A172 (cell line): ENCODE data around the gene CCDC13. TPM values are rescaled to one million over a fixed set of nuclear protein-coding genes. Genes with fewer than 3 reads are reported as not detected.

Experiments
- DNase-seq: peaks from one replicate; pipeline ENCODE4 v3.0.0-alpha.2; 2015; ENCODE audit warnings: low spot score
- total RNA-seq: library from RNA; depleted of rRNA; stranded (reverse); fragments of >200 nt; shearing (Covaris generic); gene quantifications from 2 replicates; pipeline ENCODE4 v1.2.3, GENCODE V29; 2014

CCDC13 gene
- total RNA-seq, 1 experiment from 2014 or later, result not detected

- DNase-seq, result no peak
Observed at GRCh38 chr3:42796332-42796885, 23.4 kb upstream of the CCDC13 start.

DNA sequence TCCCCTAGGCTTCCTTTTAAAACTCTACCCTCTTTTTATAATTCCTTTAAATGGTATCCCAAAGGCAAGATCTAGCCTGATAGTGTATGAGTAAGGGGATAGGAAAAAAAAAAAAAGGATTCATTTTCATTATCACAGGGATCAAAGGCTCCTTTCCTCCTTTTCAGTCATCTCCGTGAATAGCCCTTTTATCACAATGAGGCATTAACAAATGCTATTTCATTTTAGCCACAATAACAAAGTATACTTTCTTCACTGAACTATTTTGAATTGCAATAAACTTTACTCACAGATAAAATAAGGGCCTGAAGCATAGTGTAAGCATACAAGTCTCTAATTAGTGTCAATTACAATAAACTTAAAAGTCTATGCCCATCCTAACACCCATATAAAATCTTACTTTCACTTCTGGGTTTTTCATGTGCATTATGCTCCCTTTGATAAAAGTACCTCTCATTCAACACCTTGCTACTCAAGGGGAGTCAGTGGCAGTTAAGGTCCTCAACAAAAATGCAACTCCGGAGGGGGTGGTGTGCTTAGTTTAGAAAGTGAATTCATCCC is 22.6 kb upstream of the CCDC13 start:
- DNase-seq, result no peak

DNA sequence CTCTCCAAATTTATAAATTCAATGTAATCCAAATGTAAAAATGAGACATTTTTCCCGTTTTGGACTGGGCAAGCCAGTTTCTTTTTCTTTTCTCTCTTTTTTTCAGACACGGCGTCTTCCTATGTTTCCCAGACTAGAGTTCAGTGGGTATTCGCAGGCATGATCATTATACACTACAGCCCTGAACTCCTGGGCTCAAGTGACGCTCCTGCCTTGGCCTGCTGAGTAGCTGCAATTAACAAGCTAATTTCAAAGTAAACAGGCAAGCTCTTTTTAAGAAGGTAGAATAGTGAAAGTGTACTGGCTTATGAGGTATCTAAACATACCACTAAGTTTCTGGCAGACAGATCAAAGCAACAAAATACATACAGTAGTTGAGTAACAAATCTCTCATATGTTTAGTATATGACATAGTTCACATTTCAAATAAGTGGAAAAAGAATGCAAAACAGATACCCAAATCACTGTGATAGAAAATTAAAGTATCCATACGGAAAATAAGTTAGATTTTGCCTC is 17.7 kb upstream of the CCDC13 start:
- no peak for DNase-seq

DNA sequence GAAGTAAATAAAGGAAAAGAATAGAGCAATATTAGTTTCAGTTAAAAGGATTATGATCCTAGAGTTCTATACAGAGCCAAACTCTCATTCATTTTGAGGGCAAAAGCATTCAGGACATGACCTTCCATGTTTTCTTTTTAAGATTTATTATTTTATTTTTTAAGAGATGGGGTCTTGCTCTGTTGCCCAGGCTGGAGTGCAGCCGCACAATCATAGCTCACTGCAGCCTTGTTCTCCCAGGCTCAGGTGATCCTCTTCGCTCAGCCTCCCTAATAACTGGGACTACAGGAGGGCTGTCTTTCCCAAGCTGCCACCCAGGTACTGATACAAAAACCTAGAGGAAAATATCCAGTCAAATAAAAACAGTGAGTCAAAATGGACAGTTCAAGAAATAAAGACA is 13.6 kb upstream of the CCDC13 start:
- DNase-seq, result no peak

- DNase-seq, result no peak
Observed at GRCh38 chr3:42786212-42786611, 13.2 kb upstream of the CCDC13 start.

DNA sequence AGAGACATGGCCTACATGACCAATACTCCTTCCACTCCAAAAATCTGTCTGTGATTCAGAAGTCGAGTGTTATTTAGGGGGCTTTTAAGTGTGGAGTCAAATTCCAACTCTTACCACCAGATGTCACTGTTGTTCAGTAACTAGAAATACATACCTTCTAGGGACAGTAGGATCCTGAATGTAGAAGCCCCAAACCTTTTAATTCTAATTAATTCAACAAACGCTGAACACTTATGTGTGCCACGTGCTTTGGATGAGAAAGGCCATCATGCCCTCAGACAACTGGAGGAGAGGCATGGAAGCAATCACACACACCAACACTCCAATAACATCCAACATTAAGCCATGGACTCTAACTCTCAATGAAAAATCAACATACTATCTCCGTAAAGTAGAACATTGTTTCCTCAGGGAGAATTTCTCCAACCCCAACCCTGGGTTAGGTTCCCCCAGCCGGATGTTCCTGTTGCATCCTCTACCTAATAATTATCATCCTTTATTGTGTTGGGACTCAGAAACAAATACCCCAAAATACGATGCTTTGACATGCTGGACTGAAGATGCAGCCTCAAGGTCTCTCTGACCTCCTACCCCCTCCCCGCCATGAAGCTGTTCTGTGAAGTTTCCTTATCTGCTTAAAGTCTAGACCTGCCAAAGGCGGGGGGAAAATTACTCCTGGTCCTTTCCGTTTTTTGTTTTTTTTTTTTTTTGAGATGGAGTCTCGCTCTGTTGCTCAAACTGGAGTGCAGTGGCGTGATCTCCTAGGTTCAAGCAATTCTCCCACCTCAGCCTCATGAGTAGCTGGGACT is 8.0 kb upstream of the CCDC13 start:
- peak; percentile 62 for DNase-seq

DNA sequence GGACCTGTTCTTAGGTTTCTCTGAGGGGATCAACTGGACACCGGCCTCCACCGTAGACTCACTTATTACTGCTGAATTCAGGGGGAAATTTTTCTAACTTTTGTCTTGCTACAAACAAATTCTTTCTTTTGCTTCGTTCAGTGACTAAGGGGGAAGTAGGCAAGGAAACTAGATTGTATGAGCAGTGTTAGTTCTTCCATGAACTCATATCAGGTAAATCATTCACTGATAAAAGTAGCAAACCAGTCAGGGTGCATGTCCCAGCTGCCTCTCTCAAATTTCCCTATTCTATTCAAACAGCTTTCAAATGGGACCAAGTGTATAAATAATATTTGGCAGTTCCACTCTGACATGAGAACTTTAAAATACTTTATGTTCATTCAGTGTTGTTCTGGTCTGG is 7.3 kb upstream of the CCDC13 start:
- no peak for DNase-seq

- no peak for DNase-seq
Observed at GRCh38 chr3:42778644-42779043, 5.6 kb upstream of the CCDC13 start.

GRCh38 chr3:42773409-42773751 is 327 bp upstream of the CCDC13 start:
- DNase-seq, result no peak

DNA sequence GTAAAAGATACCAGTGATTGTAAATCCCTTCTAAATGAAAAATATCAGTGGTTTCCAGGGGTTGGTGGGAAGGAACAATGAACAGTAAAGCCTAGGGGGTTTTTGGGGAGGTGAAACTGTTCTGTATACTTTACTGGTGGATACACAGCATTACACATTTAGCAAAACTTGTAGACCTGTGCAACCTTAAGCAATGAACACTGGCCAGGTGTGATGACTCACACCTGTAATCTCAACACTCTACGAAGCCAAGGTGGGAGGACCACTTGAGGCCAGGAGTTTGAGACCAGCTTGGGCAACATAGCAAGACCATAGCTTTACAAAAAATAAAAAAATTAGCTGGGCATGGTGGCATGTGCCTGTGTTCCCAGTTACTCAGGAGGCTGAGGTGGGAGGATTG is 1.8 kb downstream of the CCDC13 start:
- no peak for DNase-seq

- no peak for DNase-seq
Observed at GRCh38 chr3:42769477-42770131, 3.4 kb downstream of the CCDC13 start.

DNA sequence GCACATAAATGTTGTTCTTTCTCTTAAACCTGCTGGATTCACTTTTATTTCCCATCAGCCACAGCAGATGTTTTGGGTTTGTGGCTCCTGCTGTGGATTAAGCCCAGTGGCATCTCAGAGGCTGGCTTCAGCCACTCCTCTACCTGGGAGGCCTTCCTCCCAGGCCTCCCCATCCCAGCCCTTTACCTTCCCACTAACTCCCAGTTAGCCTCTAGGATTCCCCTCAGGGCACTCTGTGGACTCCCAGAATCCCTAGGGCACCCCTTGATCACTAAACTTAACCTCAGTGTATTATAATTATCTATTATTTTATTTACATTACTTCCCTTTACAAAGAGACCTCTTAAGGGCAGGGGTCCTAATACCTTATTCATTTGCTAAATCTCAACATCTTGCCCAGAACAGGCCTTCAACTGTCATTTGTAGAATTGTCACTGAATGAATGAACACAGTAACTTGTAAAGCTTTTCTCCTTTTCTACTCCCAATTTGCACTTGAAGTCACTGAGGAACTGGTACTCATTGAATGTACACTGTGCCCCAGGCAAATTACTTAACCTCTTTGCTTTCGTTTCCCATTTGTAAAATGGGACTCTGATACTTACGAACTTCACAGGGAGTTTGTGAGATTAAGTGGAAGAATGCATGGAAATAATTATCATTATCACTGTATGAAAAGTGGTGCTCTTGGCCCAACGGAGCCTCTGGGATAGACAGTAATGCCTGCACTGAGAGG is 8.3 kb downstream of the CCDC13 start:
- no peak for DNase-seq

DNA sequence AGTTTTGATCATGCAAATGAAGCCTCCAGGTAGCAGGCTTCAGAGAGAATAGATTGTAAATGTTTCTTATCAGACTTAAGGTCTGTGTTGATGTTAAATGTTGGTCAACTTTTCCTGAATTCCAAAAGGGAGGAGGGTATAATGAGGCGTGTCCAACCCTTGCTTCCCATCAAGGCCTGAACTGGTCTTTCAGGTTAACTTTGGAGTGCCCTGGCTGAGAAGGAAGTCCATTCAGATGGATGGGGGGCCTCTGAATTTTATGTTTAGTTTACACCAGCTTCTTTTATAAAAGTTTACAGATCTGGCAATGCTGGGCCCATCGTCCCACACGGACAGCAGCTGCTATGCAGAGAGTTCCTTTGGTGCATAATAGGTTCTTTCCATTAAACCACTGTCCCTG is 8.9 kb downstream of the CCDC13 start:
- DNase-seq, result no peak

DNA sequence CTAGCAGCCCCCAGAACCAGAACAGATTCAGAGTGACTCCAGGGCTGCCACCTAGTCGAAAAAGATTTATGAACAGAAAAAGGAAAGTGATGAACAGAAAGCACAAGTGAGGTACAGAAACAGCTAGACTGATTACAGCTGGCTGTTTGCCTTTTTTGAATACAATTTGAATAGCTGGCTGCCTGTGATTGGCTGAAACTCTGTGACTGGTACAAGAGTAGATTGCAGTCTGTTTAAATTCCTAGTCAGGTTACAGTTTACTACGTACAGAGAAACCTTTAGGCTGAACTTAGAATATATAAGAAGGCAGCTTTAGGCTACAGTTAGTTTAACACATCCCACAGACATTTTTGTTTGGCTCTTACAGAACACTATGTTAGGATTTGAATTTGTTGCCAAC is 10.0 kb downstream of the CCDC13 start:
- no peak for DNase-seq

- DNase-seq, result no peak
Observed at GRCh38 chr3:42762046-42762724, 10.9 kb downstream of the CCDC13 start.

DNA sequence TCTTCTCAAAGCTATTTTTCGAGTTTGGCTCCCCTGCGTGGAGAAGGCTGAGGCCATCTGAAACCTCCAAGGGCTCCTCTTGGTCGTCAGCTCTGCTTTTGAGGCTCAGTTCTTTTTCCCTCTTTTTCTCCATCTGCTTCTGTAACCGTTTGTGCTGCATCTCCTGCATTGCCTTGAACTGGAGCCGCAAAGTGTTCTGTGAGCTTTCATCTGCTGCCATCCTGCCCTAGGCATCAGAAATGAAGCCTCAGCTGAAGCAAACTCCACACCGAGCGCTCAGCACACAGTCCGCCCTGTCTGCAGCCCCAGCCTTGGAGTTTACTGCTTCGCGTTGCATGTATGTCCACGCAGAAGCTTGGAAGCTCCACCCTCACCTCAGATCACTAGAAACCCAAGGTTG is 14.9 kb downstream of the CCDC13 start:
- DNase-seq, result no peak

DNA sequence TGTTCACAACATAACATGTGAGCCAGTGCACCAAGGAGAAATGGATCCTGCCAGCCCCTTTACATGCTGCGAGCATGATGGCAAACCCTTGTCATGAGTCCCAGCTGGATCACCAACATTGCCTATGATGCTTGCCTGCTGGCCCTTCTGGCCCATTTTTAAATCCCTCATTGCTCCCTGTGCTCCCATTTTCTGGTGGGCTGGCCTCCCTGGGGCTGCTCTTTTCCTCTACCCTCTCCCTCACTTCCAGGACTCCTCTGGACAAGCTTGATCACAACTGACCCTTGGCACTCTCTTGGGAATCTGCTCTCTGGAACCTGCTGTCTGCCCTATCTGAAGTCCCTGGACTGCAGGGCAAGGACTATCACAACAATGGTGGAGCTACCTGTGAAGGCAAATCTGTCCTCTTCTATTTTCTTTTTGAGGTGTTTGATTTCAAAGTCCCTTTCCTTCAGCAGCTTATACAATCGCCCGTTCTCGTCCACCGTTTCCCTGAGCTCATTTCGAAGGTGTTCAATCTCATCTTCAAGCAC is 16.3 kb downstream of the CCDC13 start:
- no peak for DNase-seq

DNA sequence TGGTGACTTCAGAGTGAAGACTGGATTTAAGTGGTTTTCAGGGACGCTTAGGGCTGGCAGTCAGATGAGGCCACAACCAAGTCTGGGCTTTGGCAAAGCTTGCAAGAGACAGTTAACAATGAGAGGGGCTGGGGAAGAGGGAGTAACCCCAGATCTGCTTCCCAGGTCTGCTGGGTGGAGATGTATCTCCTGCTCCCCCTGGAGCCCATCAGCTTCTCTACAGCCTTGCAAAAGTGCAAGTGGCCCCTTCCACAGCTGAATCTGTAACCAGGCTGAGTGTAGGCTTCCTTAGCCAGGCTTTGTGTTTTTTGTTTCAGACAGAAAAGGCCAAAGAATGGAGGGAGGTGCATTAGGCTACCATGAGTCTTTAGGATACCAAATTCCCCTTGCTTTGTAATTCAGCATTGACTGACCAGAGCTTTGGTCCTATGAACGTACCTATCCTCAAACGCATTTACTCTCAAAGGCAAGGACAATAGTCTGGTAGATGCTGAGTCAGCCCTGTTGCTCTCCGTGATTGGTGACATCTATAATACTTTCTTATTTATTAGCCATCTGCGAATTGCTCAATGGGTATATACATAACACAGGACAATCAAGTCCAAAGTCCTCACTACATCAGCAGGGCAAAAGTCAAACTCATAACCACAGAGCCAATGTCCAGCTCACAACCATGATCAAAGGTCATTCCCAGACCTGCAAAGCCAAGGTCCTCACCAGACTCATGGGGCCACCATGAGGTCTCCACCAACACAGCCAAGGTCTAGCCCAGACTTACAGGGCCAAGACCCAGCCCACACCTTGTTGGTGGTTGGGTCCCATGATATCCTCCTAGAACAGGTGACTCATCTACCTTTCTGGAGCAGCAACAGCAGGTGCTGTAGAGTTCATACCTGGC is 17.1 kb downstream of the CCDC13 start:
- DNase-seq, result no peak

DNA sequence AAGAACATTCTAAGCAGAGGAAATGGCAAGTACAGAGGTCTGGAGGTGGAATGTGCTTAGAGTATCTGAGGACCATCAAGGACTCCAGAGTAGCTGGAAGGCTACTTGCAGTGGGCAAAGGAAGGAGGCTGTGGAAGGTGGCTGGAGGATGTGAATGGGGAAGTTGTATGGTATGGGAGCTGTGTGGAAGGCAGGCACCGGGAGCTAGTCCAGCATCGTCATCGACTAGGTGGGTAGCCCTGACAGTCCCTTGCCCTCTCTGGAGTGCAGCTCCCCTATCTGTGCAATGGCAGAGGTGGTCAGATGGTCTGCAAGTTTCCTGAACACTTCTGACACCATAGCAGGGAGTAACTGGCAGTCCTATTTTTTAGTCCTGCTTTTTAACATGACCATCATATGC is 19.3 kb downstream of the CCDC13 start:
- DNase-seq, result no peak

DNA sequence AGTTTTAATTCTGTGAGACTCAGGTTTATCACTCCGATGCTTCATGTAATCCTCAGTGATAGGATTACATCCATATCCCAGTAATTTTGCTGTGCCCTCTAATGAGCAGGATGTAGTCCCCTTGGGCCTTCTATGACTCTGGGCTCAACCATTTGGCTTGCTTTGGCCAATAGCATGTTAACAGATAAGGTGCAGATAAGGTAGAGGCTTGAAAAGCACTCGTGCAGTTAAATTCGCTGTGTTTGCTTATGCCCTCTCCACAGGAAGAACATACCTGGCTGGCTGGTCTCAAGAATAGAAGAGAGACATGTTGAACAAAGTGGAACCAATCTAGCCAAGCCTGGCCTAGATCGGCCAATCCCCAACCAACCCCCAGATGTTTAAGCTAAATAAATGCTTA is 20.1 kb downstream of the CCDC13 start:
- DNase-seq, result no peak
